ENCODE data around the gene PHPT1. TPM values are rescaled to one million over a fixed set of nuclear protein-coding genes. Genes with fewer than 3 reads are reported as not detected.
A peak's percentile ranks its signal among the peaks of the same experiment; 100 is the strongest.

Gene PHPT1
- total and polyA plus RNA-seq, 2 of the 13 experiments (the other 11 are each of a cell fraction or from before 2014, with no cell fraction given), result 189 to 192 TPM

- TF ChIP-seq, protein P1, sequence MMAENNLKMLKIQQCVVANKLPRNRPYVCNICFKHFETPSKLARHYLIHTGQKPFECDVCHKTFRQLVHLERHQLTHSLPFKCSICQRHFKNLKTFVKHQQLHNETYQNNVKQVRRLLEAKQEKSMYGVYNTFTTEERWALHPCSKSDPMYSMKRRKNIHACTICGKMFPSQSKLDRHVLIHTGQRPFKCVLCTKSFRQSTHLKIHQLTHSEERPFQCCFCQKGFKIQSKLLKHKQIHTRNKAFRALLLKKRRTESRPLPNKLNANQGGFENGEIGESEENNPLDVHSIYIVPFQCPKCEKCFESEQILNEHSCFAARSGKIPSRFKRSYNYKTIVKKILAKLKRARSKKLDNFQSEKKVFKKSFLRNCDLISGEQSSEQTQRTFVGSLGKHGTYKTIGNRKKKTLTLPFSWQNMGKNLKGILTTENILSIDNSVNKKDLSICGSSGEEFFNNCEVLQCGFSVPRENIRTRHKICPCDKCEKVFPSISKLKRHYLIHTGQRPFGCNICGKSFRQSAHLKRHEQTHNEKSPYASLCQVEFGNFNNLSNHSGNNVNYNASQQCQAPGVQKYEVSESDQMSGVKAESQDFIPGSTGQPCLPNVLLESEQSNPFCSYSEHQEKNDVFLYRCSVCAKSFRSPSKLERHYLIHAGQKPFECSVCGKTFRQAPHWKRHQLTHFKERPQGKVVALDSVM (CRISPR knock-in tag; IDR thresholded peaks at IDR 0.05), result no peak
- TF ChIP-seq TBX2 (CRISPR knock-in tag; IDR thresholded peaks at IDR 0.05; ENCODE audit: borderline replicate concordance) (no peak), AGO2 (optimal IDR thresholded peaks at IDR 0.05; ENCODE audit: low read depth, low read length) (peak; percentile 55), CENPX (CRISPR knock-in tag; IDR thresholded peaks at IDR 0.05) (no peak), ATF2 (CRISPR knock-in tag; IDR thresholded peaks at IDR 0.05) (peak; percentile 51; the same call in 1 of the 2 replicates), TCF12 (IDR thresholded peaks at IDR 0.05) (no peak), TCF12 (CRISPR knock-in tag; IDR thresholded peaks at IDR 0.05) (0 out of 2 replicates have a peak, but pooled peaks have one; percentile 27), ZNF235 (CRISPR knock-in tag; IDR thresholded peaks at IDR 0.05; ENCODE audit: borderline replicate concordance) (no peak; the same call in 1 of the 2 replicates), CHCHD3 (CRISPR knock-in tag; IDR thresholded peaks at IDR 0.05) (no peak), RXRA (CRISPR knock-in tag; IDR thresholded peaks at IDR 0.05) (no peak), ZKSCAN1 (IDR thresholded peaks at IDR 0.05; ENCODE audit: low read length) (no peak), HMG20B (CRISPR knock-in tag; conservative IDR thresholded peaks at IDR 0.05) (no peak), ZNF264 (CRISPR knock-in tag; IDR thresholded peaks at IDR 0.05) (no peak), ZNF335 (CRISPR knock-in tag; IDR thresholded peaks at IDR 0.05) (no peak), EED (CRISPR knock-in tag; IDR thresholded peaks at IDR 0.05) (no peak), ZGPAT (CRISPR knock-in tag; IDR thresholded peaks at IDR 0.05) (peak; percentile 21; the same call in 1 of the 2 replicates)
- TF ChIP-seq, protein P2, sequence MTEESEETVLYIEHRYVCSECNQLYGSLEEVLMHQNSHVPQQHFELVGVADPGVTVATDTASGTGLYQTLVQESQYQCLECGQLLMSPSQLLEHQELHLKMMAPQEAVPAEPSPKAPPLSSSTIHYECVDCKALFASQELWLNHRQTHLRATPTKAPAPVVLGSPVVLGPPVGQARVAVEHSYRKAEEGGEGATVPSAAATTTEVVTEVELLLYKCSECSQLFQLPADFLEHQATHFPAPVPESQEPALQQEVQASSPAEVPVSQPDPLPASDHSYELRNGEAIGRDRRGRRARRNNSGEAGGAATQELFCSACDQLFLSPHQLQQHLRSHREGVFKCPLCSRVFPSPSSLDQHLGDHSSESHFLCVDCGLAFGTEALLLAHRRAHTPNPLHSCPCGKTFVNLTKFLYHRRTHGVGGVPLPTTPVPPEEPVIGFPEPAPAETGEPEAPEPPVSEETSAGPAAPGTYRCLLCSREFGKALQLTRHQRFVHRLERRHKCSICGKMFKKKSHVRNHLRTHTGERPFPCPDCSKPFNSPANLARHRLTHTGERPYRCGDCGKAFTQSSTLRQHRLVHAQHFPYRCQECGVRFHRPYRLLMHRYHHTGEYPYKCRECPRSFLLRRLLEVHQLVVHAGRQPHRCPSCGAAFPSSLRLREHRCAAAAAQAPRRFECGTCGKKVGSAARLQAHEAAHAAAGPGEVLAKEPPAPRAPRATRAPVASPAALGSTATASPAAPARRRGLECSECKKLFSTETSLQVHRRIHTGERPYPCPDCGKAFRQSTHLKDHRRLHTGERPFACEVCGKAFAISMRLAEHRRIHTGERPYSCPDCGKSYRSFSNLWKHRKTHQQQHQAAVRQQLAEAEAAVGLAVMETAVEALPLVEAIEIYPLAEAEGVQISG (CRISPR knock-in tag; IDR thresholded peaks at IDR 0.05), result peak; percentile 44; the same call in 1 of the 2 replicates
- TF ChIP-seq, protein P3, sequence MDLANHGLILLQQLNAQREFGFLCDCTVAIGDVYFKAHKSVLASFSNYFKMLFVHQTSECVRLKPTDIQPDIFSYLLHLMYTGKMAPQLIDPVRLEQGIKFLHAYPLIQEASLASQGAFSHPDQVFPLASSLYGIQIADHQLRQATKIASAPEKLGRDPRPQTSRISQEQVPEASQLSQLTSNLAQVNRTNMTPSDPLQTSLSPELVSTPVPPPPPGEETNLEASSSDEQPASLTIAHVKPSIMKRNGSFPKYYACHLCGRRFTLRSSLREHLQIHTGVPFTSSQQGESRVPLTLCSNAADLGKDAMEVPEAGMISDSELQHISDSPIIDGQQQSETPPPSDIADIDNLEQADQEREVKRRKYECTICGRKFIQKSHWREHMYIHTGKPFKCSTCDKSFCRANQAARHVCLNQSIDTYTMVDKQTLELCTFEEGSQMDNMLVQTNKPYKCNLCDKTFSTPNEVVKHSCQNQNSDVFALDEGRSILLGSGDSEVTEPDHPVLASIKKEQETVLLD (CRISPR knock-in tag; IDR thresholded peaks at IDR 0.05; ENCODE audit: low read depth), result 0 out of 2 replicates have a peak, but pooled peaks have one; percentile 41
Observed at GRCh38 chr9:136885950-136886578, 36.9 kb downstream of the PHPT1 start, which contains the start of gene TRAF2 (continued).

Measured in HepG2 (cell line).